ENCODE data around the gene LIPM. TPM values are rescaled to one million over a fixed set of nuclear protein-coding genes. Genes with fewer than 3 reads are reported as not detected.
A peak's percentile ranks its signal among the peaks of the same experiment; 100 is the strongest.

LIPM gene
- total RNA-seq, 1 donor, result not detected

DNA sequence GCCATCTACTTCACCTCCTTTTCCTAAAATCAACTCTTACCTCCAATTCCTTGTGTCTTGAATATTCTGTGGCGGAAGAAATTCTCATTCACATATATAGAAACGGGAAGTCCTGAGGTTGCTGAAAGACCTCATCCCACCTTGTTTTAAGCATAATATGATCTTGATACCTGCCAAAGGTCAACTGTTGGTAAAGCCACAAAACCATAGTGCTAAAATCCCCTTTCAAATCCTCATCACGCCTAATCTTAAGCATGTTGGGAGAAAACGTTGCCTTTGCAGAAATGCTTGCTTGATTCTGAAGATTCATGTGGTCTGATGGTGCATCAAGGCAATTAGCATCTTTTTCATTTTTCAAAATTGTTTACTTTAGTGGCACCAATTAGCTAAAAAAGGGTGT, 40.6 kb downstream of the LIPM start:
- no peak overlapping the region for H3K4me3 ChIP-seq (ENCODE audit: low read depth, low read length)
- DNase-seq (ENCODE audit: low read depth), result no peak
- no peak for TF ChIP-seq CTCF (IDR thresholded peaks at IDR 0.05; ENCODE audit: insufficient read depth, low read length)

DNA sequence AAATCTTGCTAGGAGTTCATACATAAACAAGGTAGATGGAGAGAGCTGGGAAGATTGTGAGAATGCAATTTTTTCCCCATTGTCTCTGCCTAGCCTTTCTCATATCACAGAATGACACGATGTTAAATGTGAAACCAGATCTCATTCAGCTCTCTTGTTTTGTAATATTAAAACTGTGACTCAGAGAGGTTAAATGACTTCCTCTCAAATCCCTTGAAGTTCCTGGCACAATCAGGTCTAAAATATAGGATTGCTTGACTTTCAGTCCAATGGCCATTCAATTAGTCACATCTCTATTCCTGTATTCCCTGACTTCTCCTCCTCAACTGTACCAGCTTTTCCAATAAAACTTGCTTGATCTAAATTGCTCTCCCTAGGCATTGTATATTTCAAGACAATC, 46.0 kb downstream of the LIPM start:
- DNase-seq (ENCODE audit: low read depth), result peak; percentile 78
- no peak for TF ChIP-seq CTCF (IDR thresholded peaks at IDR 0.05; ENCODE audit: insufficient read depth, low read length)
- H3K4me3 ChIP-seq (ENCODE audit: low read depth, low read length), result no peak overlapping the region

GRCh38 chr10:88849234-88849633, 46.7 kb downstream of the LIPM start:
- no peak overlapping the region for H3K4me3 ChIP-seq (ENCODE audit: low read depth, low read length)
- DNase-seq (ENCODE audit: low read depth), result peak; percentile 14
- no peak for TF ChIP-seq CTCF (IDR thresholded peaks at IDR 0.05; ENCODE audit: insufficient read depth, low read length)

DNA sequence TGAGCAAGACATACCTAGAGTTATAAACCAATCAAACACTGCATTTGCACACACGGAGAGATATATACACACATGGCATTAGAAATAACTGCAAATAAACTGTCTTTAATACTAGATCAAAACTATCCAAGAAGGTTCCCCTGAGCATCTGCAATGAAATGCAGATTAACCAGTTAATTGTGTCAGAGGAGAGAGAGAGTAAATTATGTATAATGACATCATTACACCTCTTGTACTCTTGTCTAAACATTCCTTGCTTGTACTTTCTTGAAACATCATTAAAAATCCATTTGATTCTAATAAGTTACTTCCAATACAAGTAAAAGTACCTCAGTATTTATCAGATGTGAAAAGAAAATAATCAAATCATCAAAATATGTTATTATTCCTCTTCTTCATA, 48.2 kb downstream of the LIPM start:
- no peak for DNase-seq (ENCODE audit: low read depth)
- no peak for TF ChIP-seq CTCF (IDR thresholded peaks at IDR 0.05; ENCODE audit: insufficient read depth, low read length)
- H3K4me3 ChIP-seq (ENCODE audit: low read depth, low read length), result no peak overlapping the region

DNA sequence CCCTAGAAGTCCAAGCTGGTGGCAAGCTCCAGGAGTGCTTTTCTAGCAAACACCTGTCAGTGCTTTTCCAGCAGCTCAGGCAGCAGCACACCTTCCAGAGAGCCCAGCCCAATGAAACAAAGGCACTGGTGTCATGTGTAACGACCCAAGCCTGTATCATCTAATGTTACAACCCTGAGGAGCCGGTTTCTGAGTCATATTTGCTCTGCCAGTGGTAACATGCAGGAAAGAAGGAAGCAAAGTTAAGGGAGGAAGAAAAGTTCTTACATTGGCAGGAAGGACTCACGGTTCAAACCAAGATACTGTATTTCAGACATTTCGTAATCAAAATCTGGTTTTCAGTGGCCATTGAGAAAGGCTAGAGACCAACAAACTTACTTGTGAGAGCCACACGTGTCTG, 49.2 kb downstream of the LIPM start, which contains the start of gene ANKRD22:
ANKRD22 (minus strand) TSS at position 139 of the 400 bp plus-strand sequence. CDS start 237 bp downstream, outside the sequence.
- DNase-seq (ENCODE audit: low read depth), result peak; percentile 66
- TF ChIP-seq CTCF (IDR thresholded peaks at IDR 0.05; ENCODE audit: insufficient read depth, low read length), result no peak
- no peak within 1 kb of the TSS for H3K4me3 ChIP-seq (ENCODE audit: low read depth, low read length)

GRCh38 chr10:88852327-88852726, 49.8 kb downstream of the LIPM start:
- DNase-seq (ENCODE audit: low read depth), result no peak
- no peak for TF ChIP-seq CTCF (IDR thresholded peaks at IDR 0.05; ENCODE audit: insufficient read depth, low read length)
- no peak overlapping the region for H3K4me3 ChIP-seq (ENCODE audit: low read depth, low read length)

- TF ChIP-seq CTCF (IDR thresholded peaks at IDR 0.05; ENCODE audit: insufficient read depth, low read length), result no peak
- no peak overlapping the region for H3K4me3 ChIP-seq (ENCODE audit: low read depth, low read length)
- DNase-seq (ENCODE audit: low read depth), result no peak
These were observed 50.8 kb downstream of the LIPM start for GRCh38 chr10:88853155-88853881.
